Mesenteric fat pad (tissue), 1 donor: ENCODE results near the gene PTPRD. TPM values are rescaled to one million over a fixed set of nuclear protein-coding genes. Genes with fewer than 3 reads are reported as not detected.

ENCODE experiments used
- DNase-seq: peaks from one replicate; pipeline ENCODE4 v3.0.0-alpha.2; 2020; ENCODE audit warnings: low spot score
- total RNA-seq: library from RNA; stranded (reverse); fragmentation: NEBNext Ultra II Directional; extraction: Animal tissue kit (Norgen Biotek cat#: 25700); gene quantifications from one replicate; pipeline ENCODE4 v1.2.1, GENCODE V29; 2021
- donor health status: DM: yes; HTN: yes; CAD: no.

Gene PTPRD
- total RNA-seq, 1 donor from 2014 or later: 18.0 TPM

GRCh38 chr9:8614926-8615440, 1997.8 kb downstream of the PTPRD start:
- no peak for DNase-seq

- no peak for DNase-seq
These were observed 1999.4 kb downstream of the PTPRD start for GRCh38 chr9:8613346-8613825.

GRCh38 chr9:8611153-8611552, 2001.6 kb downstream of the PTPRD start:
- no peak for DNase-seq

- no peak for DNase-seq
These were observed 2002.5 kb downstream of the PTPRD start for GRCh38 chr9:8610256-8610655.

- no peak for DNase-seq
These were observed 2007.7 kb downstream of the PTPRD start for GRCh38 chr9:8605096-8605495.

- no peak for DNase-seq
These were observed 2008.6 kb downstream of the PTPRD start for GRCh38 chr9:8604201-8604600.

GRCh38 chr9:8600914-8601680, 2011.7 kb downstream of the PTPRD start:
- DNase-seq: no peak

GRCh38 chr9:8599937-8600336, 2012.9 kb downstream of the PTPRD start:
- DNase-seq: no peak

GRCh38 chr9:8589476-8589875, 2023.3 kb downstream of the PTPRD start:
- no peak for DNase-seq

GRCh38 chr9:8585036-8585435, 2027.8 kb downstream of the PTPRD start:
- no peak for DNase-seq

GRCh38 chr9:8579661-8580060, 2033.1 kb downstream of the PTPRD start:
- DNase-seq: no peak

GRCh38 chr9:8576741-8577140, 2036.1 kb downstream of the PTPRD start:
- DNase-seq: no peak

GRCh38 chr9:8574846-8575245, 2038.0 kb downstream of the PTPRD start:
- no peak for DNase-seq

- no peak for DNase-seq
These were observed 2040.6 kb downstream of the PTPRD start for GRCh38 chr9:8572209-8572608.

- DNase-seq: no peak
These were observed 2041.2 kb downstream of the PTPRD start for GRCh38 chr9:8571643-8572042.

- no peak for DNase-seq
These were observed 2042.0 kb downstream of the PTPRD start for GRCh38 chr9:8570776-8571175.

GRCh38 chr9:8569823-8570222, 2043.0 kb downstream of the PTPRD start:
- no peak for DNase-seq

- no peak for DNase-seq
These were observed 2044.7 kb downstream of the PTPRD start for GRCh38 chr9:8567963-8568579.

- DNase-seq: no peak
These were observed 2047.8 kb downstream of the PTPRD start for GRCh38 chr9:8564960-8565359.

GRCh38 chr9:8560560-8561525, 2052.0 kb downstream of the PTPRD start:
- DNase-seq: no peak

GRCh38 chr9:8558176-8558575, 2054.6 kb downstream of the PTPRD start:
- no peak for DNase-seq
